CD8-positive, alpha-beta memory T cell (primary cell): ENCODE measurements around the gene LAMA2. TPM values are rescaled to one million over a fixed set of nuclear protein-coding genes. Genes with fewer than 3 reads are reported as not detected.

Experiments used
- CTCF ChIA-PET: fragments of 350-600 bp; sonication (Branson Sonifier 250); formaldehyde crosslinking; loops from one replicate; lab custom pipeline; 2021; ENCODE audit warnings: antibody characterized with exemption; lab: Charles Lee
- POLR2A ChIA-PET: fragments of 350-600 bp; sonication (Branson Sonifier 250); formaldehyde crosslinking; loops from one replicate; lab custom pipeline; 2021; ENCODE audit warnings: antibody characterized with exemption; lab: Charles Lee
- DNase-seq, 5 donors: peaks; one replicate each; pipeline versions ENCODE4 v3.0.0 to v3.0.0-alpha.2; 2020 to 2022; ENCODE audit warnings: mixed read lengths in 1 of 5
- H3K27ac ChIP-seq: one replicate; pipeline ENCODE4 v1.7.0; 2013; ENCODE audit warnings: low read depth, mild to moderate bottlenecking, low read length, moderate library complexity
- H3K27me3 ChIP-seq: 2 replicates; pipeline ENCODE4 v1.7.0; 2013; ENCODE audit warnings: low read length, mild to moderate bottlenecking; ENCODE audit not compliant: insufficient read depth, poor library complexity, severe bottlenecking
- H3K36me3 ChIP-seq: 2 replicates; pipeline ENCODE4 v1.7.0; 2013; ENCODE audit warnings: mild to moderate bottlenecking, low read length, moderate library complexity; ENCODE audit not compliant: insufficient read depth
- H3K4me1 ChIP-seq: 2 replicates; pipeline ENCODE4 v1.7.0; 2013; ENCODE audit warnings: mild to moderate bottlenecking, low read length, moderate library complexity; ENCODE audit not compliant: insufficient read depth
- H3K4me3 ChIP-seq: 2 replicates; pipeline ENCODE4 v1.7.0; 2013; ENCODE audit warnings: mild to moderate bottlenecking, low read length
- H3K9me3 ChIP-seq: 2 replicates; pipeline ENCODE4 v1.7.0; 2013; ENCODE audit warnings: mild to moderate bottlenecking, low read length
- H3K27ac Mint-ChIP-seq, 8 donors: one replicate each; pipeline ENCODE4 v1.8.0; 2020 to 2021; ENCODE audit warnings: mixed read lengths in 8 of 8, mild to moderate bottlenecking in 6 of 8, inconsistent platforms in 3 of 8, moderate library complexity in 3 of 8
- H3K27me3 Mint-ChIP-seq, 2 donors: one replicate each; pipeline ENCODE4 v1.8.0; 2020 to 2021; ENCODE audit warnings: mixed read lengths in 2 of 2, mild to moderate bottlenecking in 1 of 2, moderate library complexity in 1 of 2
- H3K36me3 Mint-ChIP-seq, 3 donors: one replicate each; pipeline ENCODE4 v1.8.0; 2020 to 2021; ENCODE audit warnings: mixed read lengths in 3 of 3, inconsistent platforms in 1 of 3, mild to moderate bottlenecking in 1 of 3
- H3K4me1 Mint-ChIP-seq, 3 donors: one replicate each; pipeline ENCODE4 v1.8.0; 2020 to 2021; ENCODE audit warnings: mixed read lengths in 3 of 3, inconsistent platforms in 1 of 3, mild to moderate bottlenecking in 1 of 3
- H3K4me3 Mint-ChIP-seq, 7 donors: one replicate each; pipeline ENCODE4 v1.8.0; 2020 to 2021; ENCODE audit warnings: mixed read lengths in 7 of 7, mild to moderate bottlenecking in 6 of 7, moderate library complexity in 4 of 7, inconsistent platforms in 2 of 7
- H3K9me3 Mint-ChIP-seq, 5 donors: one replicate each; pipeline ENCODE4 v1.8.0; 2020 to 2022; ENCODE audit warnings: mixed read lengths in 5 of 5, mild to moderate bottlenecking in 3 of 5, moderate library complexity in 2 of 5, inconsistent platforms in 1 of 5
- polyA plus RNA-seq: library from polyadenylated mRNA; unstranded; fragments of 300-500 nt; fragmentation: Illumina TruSeq; gene quantifications from one replicate; pipeline ENCODE4 v1.2.3, GENCODE V29; 2021
- total RNA-seq, 2 experiments: library from RNA; stranded (reverse); gene quantifications; one replicate each; pipeline ENCODE4 v1.2.3, GENCODE V29; 2021

Gene LAMA2
- total and polyA plus RNA-seq, 3 experiments from 2014 or later, result 0.09 to 0.96 (median 0.45) TPM

DNA sequence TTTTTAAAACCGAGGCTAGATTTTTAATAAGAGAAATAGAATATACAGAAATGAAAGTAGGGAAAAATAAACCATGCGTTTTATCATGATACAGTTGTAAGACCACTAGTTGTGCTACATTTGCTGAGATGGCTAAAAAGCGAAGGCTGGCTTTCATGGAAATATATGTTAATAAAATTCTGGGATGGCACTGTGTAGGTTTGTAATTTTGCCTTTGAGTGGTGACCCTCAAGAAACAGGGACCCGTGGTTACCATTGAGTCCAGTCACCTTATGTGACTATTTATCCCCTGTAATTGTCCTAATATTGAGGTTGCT, 593.3 kb downstream of the LAMA2 start:
- no peaks in the 10 kb centered on the region for H3K4me1 Mint-ChIP-seq
- H3K36me3 Mint-ChIP-seq, result peaks cover 0 to 3% (median 0%) of the 10 kb centered on the region in 3 donors
- DNase-seq, result no peak
- Histone ChIP-seq H3K27me3 (no peaks in the 10 kb centered on the region), H3K9me3 (no peaks in the 10 kb centered on the region), H3K4me1 (no peaks in the 10 kb centered on the region), H3K36me3 (no peaks in the 10 kb centered on the region), H3K27ac (no peak overlapping the region), H3K4me3 (no peak overlapping the region)
- ChIA-PET CTCF (no interaction called here), POLR2A (no interaction called here)
- no peak overlapping the region for H3K27ac Mint-ChIP-seq
- H3K9me3 Mint-ChIP-seq, result no peaks in the 10 kb centered on the region
- no peak overlapping the region for H3K4me3 Mint-ChIP-seq
- no peaks in the 10 kb centered on the region for H3K27me3 Mint-ChIP-seq

DNA sequence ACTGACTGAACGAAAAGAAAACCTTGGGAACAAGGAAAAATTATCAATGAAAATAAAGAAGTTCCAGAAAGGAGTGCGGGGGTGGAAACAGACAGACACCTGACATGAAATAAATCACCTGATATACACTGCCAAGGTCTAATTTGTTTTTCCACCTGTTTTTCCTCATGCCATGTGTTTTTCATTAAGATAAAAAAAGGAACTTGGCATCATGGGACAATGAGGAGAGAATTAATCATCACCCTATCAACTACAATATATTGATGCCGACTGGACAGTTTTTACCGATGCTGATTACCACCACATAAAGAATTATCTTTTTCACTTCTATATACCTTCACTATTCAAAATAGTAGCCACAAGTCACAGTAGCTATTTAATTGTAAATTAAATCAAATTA, 593.9 kb downstream of the LAMA2 start:
- Mint-ChIP-seq H3K36me3 (peaks cover 0 to 7% (median 0%) of the 10 kb centered on the region in 3 donors), H3K9me3 (no peaks in the 10 kb centered on the region), H3K4me1 (no peaks in the 10 kb centered on the region), H3K4me3 (no peak overlapping the region), H3K27me3 (no peaks in the 10 kb centered on the region), H3K27ac (no peak overlapping the region)
- no peaks in the 10 kb centered on the region for H3K27me3 ChIP-seq
- H3K36me3 ChIP-seq, result no peaks in the 10 kb centered on the region
- H3K4me3 ChIP-seq, result no peak overlapping the region
- no peaks in the 10 kb centered on the region for H3K9me3 ChIP-seq
- no peak overlapping the region for H3K27ac ChIP-seq
- no peak for DNase-seq
- ChIA-PET POLR2A (no interaction called here), CTCF (interaction anchor here (0.7 kb wide), 1 partner anchor 23 kb away, joined by 3 read pairs; no protein-coding TSS in a partner anchor)
- no peaks in the 10 kb centered on the region for H3K4me1 ChIP-seq

DNA sequence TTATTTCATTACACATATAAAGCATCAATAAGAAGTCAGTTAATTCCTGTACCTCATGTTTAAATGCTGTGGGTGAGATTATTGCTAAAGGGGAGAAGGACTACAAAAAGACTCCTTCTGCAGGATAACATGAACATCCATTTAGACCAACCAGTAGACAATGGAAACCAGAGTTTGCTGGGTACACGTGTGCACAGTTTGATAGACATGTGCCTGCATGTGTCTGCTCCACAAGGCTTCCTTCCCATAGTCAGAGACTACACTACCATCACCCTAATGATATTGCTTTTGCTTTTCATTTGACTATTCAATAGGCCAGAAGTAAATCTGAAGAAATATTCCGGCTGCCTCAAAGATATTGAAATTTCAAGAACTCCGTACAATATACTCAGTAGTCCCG, 595.4 kb downstream of the LAMA2 start:
- Mint-ChIP-seq H3K27me3 (no peaks in the 10 kb centered on the region), H3K4me3 (no peak overlapping the region), H3K36me3 (peaks cover 0 to 8% (median 0%) of the 10 kb centered on the region in 3 donors), H3K4me1 (no peaks in the 10 kb centered on the region), H3K27ac (no peak overlapping the region), H3K9me3 (no peaks in the 10 kb centered on the region)
- H3K27me3 ChIP-seq, result no peaks in the 10 kb centered on the region
- CTCF ChIA-PET, result no interaction called here
- no peaks in the 10 kb centered on the region for H3K9me3 ChIP-seq
- H3K27ac ChIP-seq, result no peak overlapping the region
- POLR2A ChIA-PET, result no interaction called here
- no peaks in the 10 kb centered on the region for H3K4me1 ChIP-seq
- no peak for DNase-seq
- H3K4me3 ChIP-seq, result no peak overlapping the region
- H3K36me3 ChIP-seq, result no peaks in the 10 kb centered on the region

DNA sequence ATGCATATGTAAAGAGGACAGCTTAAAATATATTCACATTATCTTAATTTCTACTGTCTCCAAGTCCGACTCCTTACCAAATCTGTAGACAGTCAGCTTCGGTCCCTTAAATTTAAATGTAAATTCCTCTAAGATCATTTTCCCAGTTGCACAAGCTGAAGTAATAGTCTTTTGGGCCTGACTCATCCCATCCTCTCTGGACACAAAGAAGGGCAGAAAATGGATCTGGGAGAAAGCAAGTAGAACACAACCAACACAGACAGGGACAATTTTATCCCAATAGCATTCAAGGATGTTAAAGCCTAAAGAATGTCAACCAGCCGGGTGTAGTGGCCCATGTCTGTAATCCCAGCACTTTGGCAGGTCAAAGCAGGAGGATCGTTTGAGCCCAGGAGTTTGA, 598.8 kb downstream of the LAMA2 start:
- CTCF ChIA-PET, result no interaction called here
- no peak overlapping the region for H3K4me3 ChIP-seq
- H3K27ac ChIP-seq, result no peak overlapping the region
- H3K27me3 Mint-ChIP-seq, result no peaks in the 10 kb centered on the region
- H3K36me3 ChIP-seq, result no peaks in the 10 kb centered on the region
- POLR2A ChIA-PET, result no interaction called here
- H3K9me3 ChIP-seq, result no peaks in the 10 kb centered on the region
- H3K27me3 ChIP-seq, result no peaks in the 10 kb centered on the region
- H3K4me3 Mint-ChIP-seq, result no peak overlapping the region
- DNase-seq, result no peak
- H3K9me3 Mint-ChIP-seq, result no peaks in the 10 kb centered on the region
- no peaks in the 10 kb centered on the region for H3K4me1 Mint-ChIP-seq
- peaks cover 0 to 8% (median 0%) of the 10 kb centered on the region in 3 donors for H3K36me3 Mint-ChIP-seq
- no peaks in the 10 kb centered on the region for H3K4me1 ChIP-seq
- no peak overlapping the region for H3K27ac Mint-ChIP-seq

DNA sequence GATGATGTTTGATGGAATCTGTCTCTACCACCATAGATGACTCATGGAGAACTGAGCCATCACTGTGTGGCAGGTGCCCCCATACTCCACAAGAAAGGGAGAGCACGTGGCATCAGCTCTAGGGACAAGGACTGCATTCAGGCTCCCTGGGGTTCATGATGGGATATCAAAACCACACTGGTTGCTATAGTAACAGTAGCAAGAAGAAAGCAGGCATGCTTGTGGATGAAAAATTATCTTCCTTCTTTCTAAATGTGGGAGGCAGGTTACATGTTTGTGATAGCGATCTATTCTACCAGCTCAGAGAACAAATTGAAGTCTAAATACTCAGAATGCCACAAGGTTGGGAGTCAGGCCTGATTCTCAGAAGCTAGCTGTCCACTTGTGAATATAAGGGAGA, 602.8 kb downstream of the LAMA2 start:
- ChIA-PET POLR2A (no interaction called here), CTCF (interaction anchor here (1.2 kb wide), 1 partner anchor 9 kb away, joined by 3 read pairs; no protein-coding TSS in a partner anchor)
- Histone ChIP-seq H3K9me3 (no peaks in the 10 kb centered on the region), H3K27ac (no peak overlapping the region), H3K4me1 (peaks cover 17% of the 10 kb centered on the region), H3K4me3 (no peak overlapping the region), H3K36me3 (no peaks in the 10 kb centered on the region), H3K27me3 (no peaks in the 10 kb centered on the region)
- Mint-ChIP-seq H3K4me3 (peak overlapping the region in 1 of 7 donors; percentile 20), H3K36me3 (peaks cover 0 to 8% (median 0%) of the 10 kb centered on the region in 3 donors), H3K27me3 (no peaks in the 10 kb centered on the region), H3K4me1 (peaks cover 18 to 22% (median 19%) of the 10 kb centered on the region in 3 donors), H3K27ac (no peak overlapping the region), H3K9me3 (no peaks in the 10 kb centered on the region)
- DNase-seq, result no peak

DNA sequence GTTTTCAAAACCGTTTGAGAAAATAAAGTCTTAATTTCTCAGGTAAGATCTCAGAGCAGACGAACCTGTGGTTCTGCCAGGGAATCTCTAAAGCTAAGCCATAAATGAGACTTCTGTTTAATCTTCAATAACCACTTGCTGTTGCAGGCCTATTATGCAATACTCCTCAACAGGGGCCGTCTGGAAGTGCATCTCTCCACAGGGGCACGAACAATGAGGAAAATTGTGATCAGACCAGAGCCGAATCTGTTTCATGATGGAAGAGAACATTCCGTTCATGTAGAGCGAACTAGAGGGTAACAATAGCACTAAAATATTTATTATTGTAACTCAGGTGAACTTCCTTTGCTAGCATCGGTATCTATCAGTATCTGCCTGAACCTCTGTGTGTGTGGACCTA, 603.4 kb downstream of the LAMA2 start:
- CTCF ChIA-PET, result interaction anchor here (1.2 kb wide), 1 partner anchor 9 kb away, joined by 3 read pairs; no protein-coding TSS in a partner anchor
- Histone ChIP-seq H3K4me1 (peaks cover 23% of the 10 kb centered on the region), H3K27me3 (no peaks in the 10 kb centered on the region), H3K27ac (no peak overlapping the region), H3K36me3 (no peaks in the 10 kb centered on the region), H3K4me3 (no peak overlapping the region), H3K9me3 (no peaks in the 10 kb centered on the region)
- Mint-ChIP-seq H3K9me3 (no peaks in the 10 kb centered on the region), H3K27me3 (no peaks in the 10 kb centered on the region), H3K27ac (no peak overlapping the region), H3K36me3 (peaks cover 0 to 4% (median 0%) of the 10 kb centered on the region in 3 donors), H3K4me3 (peak overlapping the region in 1 of 7 donors; percentile 16), H3K4me1 (peaks cover 24 to 27% (median 25%) of the 10 kb centered on the region in 3 donors)
- no peak for DNase-seq
- POLR2A ChIA-PET, result no interaction called here

DNA sequence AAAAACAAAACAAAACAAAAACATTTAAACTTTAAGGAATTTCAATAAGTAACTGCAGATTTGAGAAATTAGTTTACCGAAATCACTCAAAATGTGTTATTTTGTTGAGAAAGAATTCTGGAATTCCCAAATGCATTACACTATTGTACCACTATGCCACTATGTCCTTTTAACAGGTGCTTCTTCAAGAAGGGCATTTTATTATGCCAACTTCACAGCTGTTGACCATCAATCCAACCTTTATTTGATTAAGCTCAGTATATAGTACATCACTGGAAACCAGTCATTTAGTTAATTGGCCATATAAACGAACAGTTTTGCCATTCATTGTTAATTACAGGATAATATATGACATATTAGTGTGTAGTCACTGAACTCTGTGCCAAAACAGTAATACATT, 605.4 kb downstream of the LAMA2 start:
- H3K27ac Mint-ChIP-seq, result peak overlapping the region in 1 of 8 donors; percentile 64
- peaks cover 28 to 37% (median 28%) of the 10 kb centered on the region in 3 donors for H3K4me1 Mint-ChIP-seq
- no peaks in the 10 kb centered on the region for H3K27me3 ChIP-seq
- H3K9me3 ChIP-seq, result no peaks in the 10 kb centered on the region
- CTCF ChIA-PET, result no interaction called here
- no peak overlapping the region for H3K4me3 Mint-ChIP-seq
- H3K4me3 ChIP-seq, result no peak overlapping the region
- no peaks in the 10 kb centered on the region for H3K36me3 Mint-ChIP-seq
- no peaks in the 10 kb centered on the region for H3K36me3 ChIP-seq
- no peaks in the 10 kb centered on the region for H3K27me3 Mint-ChIP-seq
- no peak for DNase-seq
- no peaks in the 10 kb centered on the region for H3K9me3 Mint-ChIP-seq
- POLR2A ChIA-PET, result no interaction called here
- no peak overlapping the region for H3K27ac ChIP-seq
- peaks cover 25% of the 10 kb centered on the region for H3K4me1 ChIP-seq

DNA sequence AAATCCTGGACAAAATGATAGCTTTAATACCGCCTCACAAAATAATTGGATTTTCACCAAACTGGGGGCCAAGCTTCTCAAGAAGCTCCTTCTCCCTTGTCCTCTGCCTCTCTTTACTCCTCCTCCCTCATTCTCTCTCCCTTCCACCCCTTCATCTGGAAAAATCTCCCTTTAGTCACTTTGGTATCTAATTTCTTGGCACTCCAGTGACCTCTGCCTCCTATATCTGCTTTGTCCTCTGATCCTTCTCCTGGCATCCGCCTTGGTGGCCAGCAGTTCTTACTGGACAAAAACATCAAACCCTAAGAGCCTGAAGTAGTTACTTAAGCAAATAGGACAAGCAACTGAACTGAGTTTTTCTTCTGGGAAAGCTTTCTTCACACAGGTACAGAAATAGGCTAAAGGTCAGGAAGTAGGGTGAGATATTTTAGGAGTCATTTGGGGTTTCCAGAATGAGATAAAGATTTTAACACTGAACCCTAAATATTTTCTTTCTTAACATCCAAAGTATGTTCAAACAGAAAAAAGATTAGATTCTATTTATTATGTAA, 606.4 kb downstream of the LAMA2 start:
- Mint-ChIP-seq H3K4me1 (peaks cover 28 to 37% (median 28%) of the 10 kb centered on the region in 3 donors), H3K27me3 (no peaks in the 10 kb centered on the region), H3K27ac (peak overlapping the region; percentile 26 to 99 (median 77)), H3K9me3 (no peaks in the 10 kb centered on the region), H3K36me3 (no peaks in the 10 kb centered on the region), H3K4me3 (peak overlapping the region in 3 of 7 donors; percentile 6 to 42 (median 9))
- no peaks in the 10 kb centered on the region for H3K9me3 ChIP-seq
- H3K27ac ChIP-seq, result no peak overlapping the region
- H3K4me3 ChIP-seq, result no peak overlapping the region
- ChIA-PET CTCF (interaction anchor here (2.4 kb wide), 1 partner anchor 10 kb away, joined by 8 read pairs; no protein-coding TSS in a partner anchor), POLR2A (no interaction called here)
- DNase-seq, result no peak
- H3K36me3 ChIP-seq, result no peaks in the 10 kb centered on the region
- H3K4me1 ChIP-seq, result peaks cover 25% of the 10 kb centered on the region
- H3K27me3 ChIP-seq, result no peaks in the 10 kb centered on the region
